K562 (cell line): ENCODE results near the gene SMIM29.

Experiments used
- CTCF ChIP-seq, 3 experiments: IDR thresholded peaks in 2 of 3; conservative IDR thresholded peaks in 1 of 3; 2 replicates each; pipeline ENCODE4 v1.5.1; 2011 to 2012; ENCODE audit warnings: low read length in 3 of 3, mild to moderate bottlenecking in 3 of 3, control low read depth in 2 of 3, improper control_type of control experiment in 1 of 3, inconsistent platforms in 1 of 3, low read depth in 1 of 3, mixed read lengths in 1 of 3, moderate library complexity in 1 of 3; ENCODE audit not compliant: insufficient read depth in 2 of 3
- EP400 ChIP-seq: fragments of 450-650 bp; IDR thresholded peaks from 2 replicates; pipeline ENCODE4 v1.6.1; 2017; ENCODE audit warnings: antibody characterized with exemption, mild to moderate bottlenecking, moderate library complexity
- FOXP1 ChIP-seq: sonication (generic); formaldehyde crosslinking; IDR thresholded peaks from 2 replicates; pipeline ENCODE4 v1.8.0; 2022; ENCODE audit warnings: mild to moderate bottlenecking, missing genetic modification reagents
- KDM4B ChIP-seq, 2 experiments: fragments of 450-650 bp in 1 of 2; sonication (generic) in 1 of 2; IDR thresholded peaks; 2 replicates each; pipeline ENCODE4 v1.6.1; 2016 to 2017; ENCODE audit warnings: borderline replicate concordance in 2 of 2, antibody characterized with exemption in 1 of 2, low read depth in 1 of 2, mild to moderate bottlenecking in 1 of 2
- PCBP1 ChIP-seq: fragments of 200-400 bp; formaldehyde crosslinking; IDR thresholded peaks from 2 replicates; pipeline ENCODE4 v1.6.1; 2018; ENCODE audit warnings: mild to moderate bottlenecking, low read depth, low read length; ENCODE audit not compliant: poor library complexity, severe bottlenecking
- TFAP4 ChIP-seq: sonication (generic); formaldehyde crosslinking; IDR thresholded peaks from 2 replicates; pipeline ENCODE4 v1.8.0; 2022; ENCODE audit warnings: missing genetic modification reagents, mild to moderate bottlenecking, moderate library complexity, borderline replicate concordance

GRCh38 chr6:34233867-34234266 lies 14.9 kb downstream of the SMIM29 start:
- no peak for TF ChIP-seq EP400
- TF ChIP-seq KDM4B (IDR thresholded peaks at IDR 0.05; ENCODE audit: borderline replicate concordance in 2 of 2, low read depth in 1 of 2), result no peak
- TF ChIP-seq FOXP1 (CRISPR knock-in tag), result no peak
- no peak for TF ChIP-seq PCBP1
- TF ChIP-seq TFAP4 (CRISPR knock-in tag), result no peak
- no peak for TF ChIP-seq CTCF (IDR thresholded peaks at IDR 0.05 in 2 of 3, conservative IDR thresholded peaks at IDR 0.05 in 1 of 3; ENCODE audit: insufficient read depth in 2 of 3, low read depth in 1 of 3, low read length in 3 of 3)
